Transverse colon (tissue), 4 donors: ENCODE measurements around the gene NTRK2. TPM values are rescaled to one million over a fixed set of nuclear protein-coding genes. Genes with fewer than 3 reads are reported as not detected.

ENCODE experiments used
- DNase-seq: peaks from one replicate; pipeline ENCODE4 v3.0.0-alpha.2; 2019
- H3K27ac ChIP-seq, 4 donors: fragments of 200-600 bp; sonication (generic); 2 replicates each; pipeline ENCODE4 v1.5.1; 2016 to 2018; ENCODE audit warnings: inconsistent platforms in 4 of 4
- H3K27me3 ChIP-seq: fragments of 200-600 bp; sonication (generic); 2 replicates; pipeline ENCODE4 v1.5.1; 2017; ENCODE audit warnings: inconsistent platforms
- H3K36me3 ChIP-seq, 4 donors: fragments of 200-600 bp; sonication (generic); 2 replicates each; pipeline ENCODE4 v1.5.1; 2017 to 2019; ENCODE audit warnings: inconsistent platforms in 4 of 4
- H3K4me1 ChIP-seq, 4 donors: fragments of 200-600 bp; sonication (generic); 2 replicates each; pipeline ENCODE4 v1.5.1; 2017 to 2020; ENCODE audit warnings: inconsistent platforms in 4 of 4
- H3K4me3 ChIP-seq, 4 donors: fragments of 200-600 bp; sonication (generic); 1 replicate in 1 of 4; 2 replicates in 3 of 4; pipeline versions ENCODE4 v1.5.1 to v1.6.1; 2017 to 2019; ENCODE audit warnings: inconsistent platforms in 4 of 4
- H3K9me3 ChIP-seq, 2 donors: fragments of 200-600 bp; sonication (generic); 2 replicates each; pipeline ENCODE4 v1.5.1; 2017 to 2019; ENCODE audit warnings: inconsistent platforms in 2 of 2
- CTCF ChIP-seq, 5 experiments: fragments of 200-600 bp in 3 of 5; fragments of 450-650 bp in 2 of 5; sonication (generic) in 3 of 5; IDR thresholded peaks; 1 replicate in 2 of 5; 2 replicates in 3 of 5; pipeline ENCODE4 v1.5.1; 2016 to 2017; ENCODE audit warnings: antibody characterized with exemption in 5 of 5, inconsistent platforms in 3 of 5, mild to moderate bottlenecking in 2 of 5, moderate library complexity in 1 of 5
- EP300 ChIP-seq: sonication (generic); formaldehyde crosslinking; IDR thresholded peaks from one replicate; pipeline ENCODE4 v1.6.1; 2017; ENCODE audit warnings: antibody characterized with exemption, low read depth
- POLR2A ChIP-seq: fragments of 450-650 bp; IDR thresholded peaks from one replicate; pipeline ENCODE4 v1.6.1; 2016; ENCODE audit warnings: antibody characterized with exemption, mild to moderate bottlenecking, moderate library complexity
- POLR2AphosphoS5 ChIP-seq, 3 donors: sonication (generic); formaldehyde crosslinking; IDR thresholded peaks; one replicate each; pipeline ENCODE4 v1.6.1; 2016; ENCODE audit warnings: antibody characterized with exemption in 3 of 3
- WGBS, 2 donors: methylation state at CpG; one replicate each; pipeline ENCODE4 v1.1.5; 2018; ENCODE audit warnings: low coverage in 1 of 2; 5-methylcytosine and 5-hydroxymethylcytosine counted together
- in situ Hi-C, 4 donors: fragments of 200-750 bp; cut with MboI; loops; one replicate each; pipeline versions ENCODE4 v1.15.0 to v1.15.1; 2017; ENCODE audit warnings: low sequenced_read_pairs in 3 of 4, low pct_ligation_motif_present in 1 of 4, low pct_unique_long_range_greater_than_20kb in 1 of 4
- intact Hi-C: fragments of 100-400 bp; cut with DNase I; formaldehyde crosslinking; loops from one replicate; pipeline ENCODE4 v1.15.1; 2023; ENCODE audit warnings: low total_unique reads
- total RNA-seq, 4 donors: library from RNA; depleted of rRNA; stranded (reverse); fragments of >200 nt; gene quantifications; one replicate each; pipeline ENCODE4 v1.1.0, GENCODE V29; 2016

NTRK2 gene
- total RNA-seq, 4 donors from 2014 or later: 2.2 to 10.1 (median 6.4) TPM

- Histone ChIP-seq H3K27ac (no peak overlapping the region), H3K27me3 (no peaks in the 10 kb centered on the region), H3K36me3 (no peaks in the 10 kb centered on the region), H3K4me3 (no peak overlapping the region), H3K9me3 (no peaks in the 10 kb centered on the region), H3K4me1 (no peaks in the 10 kb centered on the region)
- in situ Hi-C loops (loop anchor here in 1 of 4 donors (25.0 kb wide), 1 partner anchor 224 kb away; no protein-coding TSS in a partner anchor), intact Hi-C loops (no loop called here)
- no peak for TF ChIP-seq POLR2AphosphoS5 (IDR thresholded peaks at IDR 0.05)
- no peak for TF ChIP-seq CTCF (IDR thresholded peaks at IDR 0.05)
- TF ChIP-seq POLR2A: no peak
- no peak for TF ChIP-seq EP300
- WGBS, 2 donors: 86% methylated on average over 1 of the region's 1 CpG; no CpG with 5 or more reads in 1 of the 2 donors
- no peak for DNase-seq
These were observed 33.1 kb upstream of the NTRK2 start for GRCh38 chr9:84636436-84636835.

GRCh38 chr9:84642553-84643141 is 26.9 kb upstream of the NTRK2 start:
- intact Hi-C loops (no loop called here), in situ Hi-C loops (loop anchor here in 1 of 4 donors (25.0 kb wide), 1 partner anchor 230 kb away; no protein-coding TSS in a partner anchor)
- TF ChIP-seq EP300 (no peak), POLR2A (no peak), CTCF (IDR thresholded peaks at IDR 0.05) (no peak), POLR2AphosphoS5 (IDR thresholded peaks at IDR 0.05) (no peak)
- Histone ChIP-seq H3K27me3 (no peaks in the 10 kb centered on the region), H3K9me3 (no peaks in the 10 kb centered on the region), H3K27ac (no peak overlapping the region), H3K4me1 (no peaks in the 10 kb centered on the region), H3K4me3 (no peak overlapping the region), H3K36me3 (no peaks in the 10 kb centered on the region)
- 82 to 85% methylated on average over 4 of the region's 4 CpGs for WGBS, 2 donors
- no peak for DNase-seq

- Histone ChIP-seq H3K27me3 (no peaks in the 10 kb centered on the region), H3K36me3 (no peaks in the 10 kb centered on the region), H3K4me3 (no peak overlapping the region), H3K4me1 (no peaks in the 10 kb centered on the region), H3K9me3 (no peaks in the 10 kb centered on the region), H3K27ac (no peak overlapping the region)
- intact Hi-C loops (no loop called here), in situ Hi-C loops (loop anchor here in 1 of 4 donors (25.0 kb wide), 1 partner anchor 235 kb away; no protein-coding TSS in a partner anchor)
- no peak for TF ChIP-seq POLR2A
- TF ChIP-seq POLR2AphosphoS5 (IDR thresholded peaks at IDR 0.05): no peak
- no peak for TF ChIP-seq CTCF (IDR thresholded peaks at IDR 0.05)
- TF ChIP-seq EP300: no peak
- no peak for DNase-seq
- 91% methylated on average over 3 of the region's 3 CpGs; no CpG with 5 or more reads in 1 of the 2 donors for WGBS, 2 donors
These were observed 21.8 kb upstream of the NTRK2 start for GRCh38 chr9:84647699-84648098.

- no peaks in the 10 kb centered on the region for H3K4me1 ChIP-seq
- no peaks in the 10 kb centered on the region for H3K36me3 ChIP-seq
- in situ Hi-C loops: loop anchor here in 1 of 4 donors (25.0 kb wide), 1 partner anchor 610 kb away; no protein-coding TSS in a partner anchor
- no peak for DNase-seq
- no peak overlapping the region for H3K27ac ChIP-seq
- WGBS, 2 donors: 37 to 43% methylated on average over 4 of the region's 4 CpGs
- H3K27me3 ChIP-seq: no peaks in the 10 kb centered on the region
- no peak overlapping the region for H3K4me3 ChIP-seq
- intact Hi-C loops: no loop called here
- TF ChIP-seq POLR2AphosphoS5 (IDR thresholded peaks at IDR 0.05): no peak
- no peak for TF ChIP-seq CTCF (IDR thresholded peaks at IDR 0.05)
- TF ChIP-seq POLR2A: no peak
- no peak for TF ChIP-seq EP300
- H3K9me3 ChIP-seq: no peaks in the 10 kb centered on the region
These were observed 16.9 kb upstream of the NTRK2 start for GRCh38 chr9:84652496-84653120.
